GM23248 (cell line): ENCODE data around the gene LRRC4B.

Source experiments
- EZH2 ChIP-seq: fragments of 200-600 bp; sonication (generic); IDR thresholded peaks from 2 replicates; pipeline ENCODE4 v1.6.1; 2018; ENCODE audit warnings: antibody characterized with exemption, mild to moderate bottlenecking; ENCODE audit not compliant: insufficient read depth, poor library complexity, severe bottlenecking
- EZH2phosphoT487 ChIP-seq: fragments of 200-600 bp; sonication (generic); IDR thresholded peaks from 2 replicates; pipeline ENCODE4 v1.6.1; 2018; ENCODE audit warnings: antibody characterized with exemption, moderate library complexity, mild to moderate bottlenecking, low read depth; ENCODE audit not compliant: insufficient read depth

DNA sequence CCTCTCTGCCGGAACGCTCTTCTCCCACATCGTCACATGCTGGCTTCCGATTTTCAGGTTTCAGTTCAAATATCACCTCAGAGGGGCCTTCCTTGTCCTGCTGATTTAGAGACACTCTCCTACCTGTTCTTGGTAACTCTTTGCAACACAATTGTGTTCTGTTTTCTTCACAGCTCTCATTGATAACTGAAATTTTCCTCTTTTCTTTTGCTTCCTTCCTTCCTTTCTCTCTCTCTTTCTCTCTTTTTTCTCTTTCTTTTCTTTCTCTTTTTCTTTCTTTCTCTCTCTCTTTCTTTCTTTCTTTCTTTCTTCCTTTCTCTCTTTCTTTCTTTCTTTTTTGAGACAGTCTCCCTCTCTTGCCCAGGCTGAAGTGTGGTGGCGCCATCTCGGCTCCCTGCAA lies 12.0 kb upstream of the LRRC4B start:
- no peak for TF ChIP-seq EZH2phosphoT487
- no peak for TF ChIP-seq EZH2
